Gastroesophageal sphincter (tissue), 4 donors: ENCODE measurements around the gene ANK3. TPM values are rescaled to one million over a fixed set of nuclear protein-coding genes. Genes with fewer than 3 reads are reported as not detected.

Source experiments
- ATAC-seq: fragments of 150-250 bp; one replicate; pipeline ENCODE4 v1.9.1; 2016; ENCODE audit warnings: mild to moderate bottlenecking, moderate library complexity
- H3K27ac ChIP-seq, 4 donors: fragments of 200-600 bp; sonication (generic) in 3 of 4; 1 replicate in 3 of 4; 2 replicates in 1 of 4; pipeline ENCODE4 v1.5.1; 2016 to 2019
- H3K27me3 ChIP-seq: fragments of 200-600 bp; sonication (generic); one replicate; pipeline ENCODE4 v1.5.1; 2019
- H3K36me3 ChIP-seq, 2 donors: fragments of 200-600 bp; sonication (generic); one replicate each; pipeline ENCODE4 v1.5.1; 2019; ENCODE audit warnings: control low read depth in 1 of 2
- H3K4me1 ChIP-seq, 3 donors: fragments of 200-600 bp; sonication (generic); 1 replicate in 2 of 3; 2 replicates in 1 of 3; pipeline ENCODE4 v1.5.1; 2016 to 2019; ENCODE audit warnings: control low read depth in 2 of 3
- H3K4me3 ChIP-seq, 2 donors: fragments of 200-600 bp; sonication (generic); one replicate each; pipeline ENCODE4 v1.5.1; 2019; ENCODE audit warnings: mild to moderate bottlenecking in 1 of 2, moderate library complexity in 1 of 2
- H3K9me3 ChIP-seq, 3 donors: fragments of 200-600 bp; sonication (generic); one replicate each; pipeline ENCODE4 v1.5.1; 2017 to 2019; ENCODE audit warnings: control low read depth in 2 of 3
- CTCF ChIP-seq, 4 experiments: fragments of 200-600 bp in 2 of 4; fragments of 450-650 bp in 2 of 4; sonication (generic) in 1 of 4; IDR thresholded peaks; one replicate each; pipeline ENCODE4 v1.5.1; 2017 to 2019; ENCODE audit warnings: antibody characterized with exemption in 4 of 4, mild to moderate bottlenecking in 2 of 4, moderate library complexity in 2 of 4
- EP300 ChIP-seq: sonication (generic); formaldehyde crosslinking; IDR thresholded peaks from one replicate; pipeline ENCODE4 v1.6.1; 2017; ENCODE audit warnings: antibody characterized with exemption, mild to moderate bottlenecking
- POLR2A ChIP-seq, 2 donors: fragments of 450-650 bp; IDR thresholded peaks; one replicate each; pipeline ENCODE4 v1.6.1; 2017; ENCODE audit warnings: antibody characterized with exemption in 2 of 2, mild to moderate bottlenecking in 2 of 2, moderate library complexity in 1 of 2
- POLR2AphosphoS5 ChIP-seq: sonication (generic); formaldehyde crosslinking; IDR thresholded peaks from one replicate; pipeline ENCODE4 v1.6.1; 2017; ENCODE audit warnings: antibody characterized with exemption
- WGBS, 2 donors: methylation state at CpG; one replicate each; pipeline ENCODE4 v1.1.5; 2018; ENCODE audit warnings: low coverage in 1 of 2; 5-methylcytosine and 5-hydroxymethylcytosine counted together
- total RNA-seq, 4 donors: library from RNA; depleted of rRNA; stranded (reverse); fragments of >200 nt; gene quantifications; one replicate each; pipeline ENCODE4 v1.1.0, GENCODE V29; 2016

The ANK3 gene
- total RNA-seq, 4 donors from 2014 or later, result 21.1 to 61.5 (median 38.9) TPM

- Histone ChIP-seq H3K27ac (no peak overlapping the region), H3K27me3 (no peaks in the 10 kb centered on the region), H3K4me1 (no peaks in the 10 kb centered on the region), H3K9me3 (no peaks in the 10 kb centered on the region), H3K36me3 (peaks cover 0 to 3% of the 10 kb centered on the region in 2 donors), H3K4me3 (no peak overlapping the region)
- ATAC-seq, result no peak
- TF ChIP-seq CTCF (IDR thresholded peaks at IDR 0.05), result no peak
- TF ChIP-seq EP300, result no peak
- TF ChIP-seq POLR2A (IDR thresholded peaks at IDR 0.05), result no peak
- TF ChIP-seq POLR2AphosphoS5, result no peak
These were observed 196.7 kb downstream of the ANK3 start for GRCh38 chr10:60192946-60193345.

- TF ChIP-seq EP300, result no peak
- no peak for TF ChIP-seq POLR2A (IDR thresholded peaks at IDR 0.05)
- no peak for TF ChIP-seq POLR2AphosphoS5
- no peak for TF ChIP-seq CTCF (IDR thresholded peaks at IDR 0.05)
- Histone ChIP-seq H3K4me3 (no peak overlapping the region), H3K36me3 (no peaks in the 10 kb centered on the region), H3K27me3 (no peaks in the 10 kb centered on the region), H3K4me1 (no peaks in the 10 kb centered on the region), H3K9me3 (no peaks in the 10 kb centered on the region), H3K27ac (no peak overlapping the region)
- 73 to 100% methylated on average over 1 of the region's 1 CpG for WGBS, 2 donors
- no peak for ATAC-seq
These were observed 199.7 kb downstream of the ANK3 start for GRCh38 chr10:60189861-60190475.

GRCh38 chr10:60188548-60188947 lies 201.1 kb downstream of the ANK3 start:
- WGBS, 2 donors, result 78% methylated on average over 1 of the region's 1 CpG; no CpG with 5 or more reads in 1 of the 2 donors
- H3K27me3 ChIP-seq, result no peaks in the 10 kb centered on the region
- H3K36me3 ChIP-seq, result no peaks in the 10 kb centered on the region
- ATAC-seq, result no peak
- H3K27ac ChIP-seq, result no peak overlapping the region
- no peak for TF ChIP-seq POLR2A (IDR thresholded peaks at IDR 0.05)
- no peak for TF ChIP-seq CTCF (IDR thresholded peaks at IDR 0.05)
- no peak for TF ChIP-seq EP300
- no peak for TF ChIP-seq POLR2AphosphoS5
- no peaks in the 10 kb centered on the region for H3K4me1 ChIP-seq
- H3K4me3 ChIP-seq, result no peak overlapping the region
- H3K9me3 ChIP-seq, result no peaks in the 10 kb centered on the region

- TF ChIP-seq CTCF (IDR thresholded peaks at IDR 0.05) (no peak), EP300 (no peak), POLR2A (IDR thresholded peaks at IDR 0.05) (no peak)
- no peak for ATAC-seq
- WGBS, 2 donors, result 88 to 100% methylated on average over 1 of the region's 1 CpG
- Histone ChIP-seq H3K27me3 (no peaks in the 10 kb centered on the region), H3K36me3 (no peaks in the 10 kb centered on the region), H3K9me3 (no peaks in the 10 kb centered on the region), H3K4me1 (no peaks in the 10 kb centered on the region), H3K4me3 (no peak overlapping the region), H3K27ac (no peak overlapping the region)
These were observed 202.0 kb downstream of the ANK3 start for GRCh38 chr10:60187691-60188090.

- Histone ChIP-seq H3K4me1 (no peaks in the 10 kb centered on the region), H3K27ac (no peak overlapping the region), H3K36me3 (no peaks in the 10 kb centered on the region), H3K9me3 (no peaks in the 10 kb centered on the region), H3K27me3 (no peaks in the 10 kb centered on the region), H3K4me3 (no peak overlapping the region)
- TF ChIP-seq POLR2AphosphoS5 (no peak), CTCF (IDR thresholded peaks at IDR 0.05) (no peak), POLR2A (IDR thresholded peaks at IDR 0.05) (no peak), EP300 (no peak)
- WGBS, 2 donors, result 80 to 87% methylated on average over 7 to 14 of the region's 14 CpGs
- peak; percentile 63 for ATAC-seq
These were observed 203.2 kb downstream of the ANK3 start for GRCh38 chr10:60186315-60187071.
